GM21737 (cell line): Measurements from ENCODE around the gene CYP1A1.
"Not testable (repeated sequence)": the region's sequence is repeated elsewhere in the genome, so short reads cannot be mapped to it uniquely, and the experiment has no call there.

Experiments used
- ATAC-seq: cut with Tn5 transposase; IDR thresholded peaks from one replicate; pipeline ENCODE4 v1.9.1; 2021; ENCODE audit warnings: mild to moderate bottlenecking, moderate library complexity; ENCODE audit not compliant: unreplicated experiment

CYP1A1 gene

DNA sequence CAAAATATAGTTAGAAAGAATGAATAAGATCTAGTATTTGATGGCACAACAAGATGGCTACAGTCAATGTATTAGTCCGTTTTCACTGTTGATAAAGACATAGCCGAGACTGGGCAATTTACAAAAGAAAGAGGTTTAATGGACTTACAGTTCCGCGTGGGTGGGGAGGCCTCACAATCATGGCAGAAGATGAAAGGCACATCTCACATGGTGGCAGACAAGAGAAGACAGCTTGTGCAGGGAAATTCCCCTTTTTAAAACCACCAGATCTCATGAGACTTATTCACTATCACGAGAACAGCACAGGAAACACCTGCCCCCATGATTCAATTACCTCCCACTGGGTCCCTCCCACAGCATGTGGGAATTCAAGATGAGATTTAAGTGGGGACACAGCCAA, 12.9 kb upstream of the CYP1A1 start:
- ATAC-seq = not testable (repeated sequence)

DNA sequence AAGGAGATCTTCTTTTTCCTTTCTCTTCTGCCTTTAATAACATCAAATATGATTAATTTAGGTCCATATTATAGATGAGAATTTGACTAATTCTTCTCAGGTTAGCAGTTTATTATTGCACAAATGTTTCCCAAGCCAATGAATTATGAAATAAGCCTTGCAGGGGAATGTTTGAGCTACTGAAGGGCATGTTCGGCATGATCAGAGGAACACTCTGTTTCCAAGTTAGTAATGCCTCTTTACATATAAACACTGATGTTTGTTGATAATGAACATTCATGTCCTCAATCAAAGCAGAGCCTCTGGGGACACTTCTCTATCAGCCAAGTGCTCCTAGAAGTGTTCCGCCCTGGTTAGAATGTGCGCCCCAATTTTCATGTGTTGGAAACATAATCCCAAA, 10.0 kb upstream of the CYP1A1 start:
- ATAC-seq = no peak

DNA sequence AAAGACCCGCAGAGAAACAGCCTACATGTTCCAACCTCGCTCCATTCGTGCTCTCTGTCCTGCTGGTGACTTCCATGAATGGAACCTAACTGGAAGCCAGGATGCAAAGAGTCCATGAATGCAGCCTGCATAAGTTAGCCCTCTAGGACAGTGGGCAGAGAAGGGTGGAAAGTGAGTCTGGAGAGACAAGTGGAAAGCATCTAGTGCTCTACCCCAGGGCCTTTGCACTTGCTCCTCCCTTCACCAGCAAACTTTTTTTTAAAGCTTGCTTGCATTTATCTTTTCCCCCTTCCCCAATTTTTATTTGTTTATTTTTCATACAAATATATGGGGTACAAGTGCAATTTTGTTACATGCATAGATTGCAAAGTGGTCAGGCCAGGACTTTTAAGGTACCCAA, 7.9 kb upstream of the CYP1A1 start:
- ATAC-seq = no peak

DNA sequence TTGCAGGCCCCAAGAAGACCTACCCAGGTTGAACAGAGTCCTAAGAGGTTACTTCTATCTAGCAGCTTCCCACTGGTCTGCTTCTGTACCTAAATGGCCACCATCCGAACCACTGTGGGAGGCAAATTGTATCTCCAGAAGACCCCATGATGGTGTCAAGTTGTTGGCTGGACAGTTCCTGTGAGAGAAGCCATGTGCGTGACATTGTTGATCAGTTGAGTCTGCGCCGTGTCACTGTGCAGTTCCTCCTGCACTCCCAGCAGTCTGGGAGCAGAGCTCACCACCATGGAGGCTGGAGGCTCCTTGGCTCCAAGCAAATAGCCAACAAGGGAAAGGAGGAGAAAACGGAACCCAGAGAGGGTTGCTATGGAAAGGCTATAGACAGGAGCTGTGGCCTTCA, 7.5 kb upstream of the CYP1A1 start:
- ATAC-seq = no peak

DNA sequence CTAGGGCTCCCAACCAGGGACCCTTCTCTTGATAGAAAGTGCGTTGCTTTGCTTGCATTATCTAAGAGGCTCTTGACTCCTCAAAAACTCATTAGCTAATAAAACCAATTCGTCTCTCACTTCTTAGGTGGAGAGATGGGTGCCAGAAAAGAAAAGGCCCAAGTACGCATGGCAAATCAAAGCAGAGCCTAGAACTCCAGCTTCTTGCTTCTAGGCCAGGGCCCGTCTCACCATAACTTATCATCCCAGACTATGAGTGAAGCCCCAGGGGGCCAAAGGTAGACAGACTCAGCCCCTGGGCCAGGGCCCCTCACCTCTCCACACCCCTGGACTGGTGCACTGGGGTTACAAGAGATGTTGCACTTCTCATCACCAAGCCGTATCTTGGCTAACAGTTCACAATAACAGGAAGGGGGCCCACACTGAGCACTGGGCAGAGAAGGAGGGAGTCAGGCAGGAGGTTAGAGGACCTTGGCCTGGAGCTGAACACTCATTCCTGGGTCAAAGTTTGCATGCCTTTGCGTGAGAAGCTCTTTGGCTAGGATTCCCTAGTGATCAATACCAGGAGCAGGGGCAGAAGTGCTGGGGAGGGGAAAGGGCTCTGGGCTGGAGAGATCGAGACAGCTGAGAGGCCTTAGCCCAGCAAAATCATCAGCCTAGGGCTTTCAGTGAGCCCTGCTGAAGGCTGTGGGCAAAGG, 5.4 kb upstream of the CYP1A1 start:
- ATAC-seq = no peak

DNA sequence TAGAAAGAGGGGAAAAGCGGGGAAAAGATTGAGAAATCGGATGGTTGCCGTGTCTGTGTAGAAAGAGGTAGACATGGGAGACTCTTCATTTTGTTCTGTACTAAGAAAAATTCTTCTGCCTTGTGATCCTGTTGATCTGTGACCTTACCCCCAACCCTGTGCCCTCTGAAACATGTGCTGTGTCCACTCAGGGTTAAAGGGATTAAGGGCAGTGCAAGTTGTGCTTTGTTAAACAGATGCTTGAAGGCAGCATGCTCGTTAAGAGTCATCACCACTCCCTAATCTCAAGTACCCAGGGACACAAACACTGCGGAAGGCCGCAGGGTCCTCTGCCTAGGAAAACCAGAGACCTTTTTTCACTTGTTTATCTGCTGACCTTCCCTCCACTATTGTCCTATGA, 4.0 kb upstream of the CYP1A1 start:
- ATAC-seq = not testable (repeated sequence)

DNA sequence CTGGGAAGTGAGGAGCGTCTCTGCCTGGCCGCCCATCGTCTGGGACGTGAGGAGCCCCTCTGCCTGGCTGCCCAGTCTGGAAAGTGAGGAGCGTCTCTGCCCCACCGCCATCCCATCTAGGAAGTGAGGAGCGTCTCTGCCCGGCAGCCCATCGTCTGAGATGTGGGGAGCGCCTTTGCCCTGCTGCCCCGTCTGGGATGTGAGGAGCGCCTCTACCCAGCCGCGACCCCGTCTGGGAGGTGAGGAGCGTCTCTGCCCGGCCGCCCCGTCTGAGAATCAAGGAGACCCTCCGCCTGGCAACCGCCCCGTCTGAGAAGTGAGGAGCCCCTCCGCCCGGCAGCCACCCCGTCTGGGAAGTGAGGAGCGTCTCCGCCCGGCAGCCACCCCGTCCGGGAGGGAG, 3.4 kb upstream of the CYP1A1 start:
- ATAC-seq = not testable (repeated sequence)

DNA sequence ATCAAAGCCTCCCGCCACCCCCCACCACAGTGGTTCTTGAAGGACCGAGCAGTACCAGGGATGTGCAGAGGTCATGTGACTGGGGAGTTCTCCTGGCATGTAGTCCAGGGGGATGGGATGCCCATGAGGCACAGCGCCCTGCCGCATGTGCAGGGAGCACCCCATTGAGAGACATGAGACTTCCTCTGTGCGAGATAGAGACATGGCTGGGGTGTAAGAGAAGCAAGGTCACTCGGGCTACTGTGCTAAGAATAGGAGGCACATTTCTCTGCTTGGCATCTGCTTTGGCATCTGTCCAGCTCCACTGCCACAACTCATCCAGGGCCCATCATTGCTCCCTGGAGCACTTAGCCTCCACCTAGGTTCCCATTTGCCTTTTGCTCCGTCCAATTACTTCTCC, 2.4 kb upstream of the CYP1A1 start:
- ATAC-seq = no peak

DNA sequence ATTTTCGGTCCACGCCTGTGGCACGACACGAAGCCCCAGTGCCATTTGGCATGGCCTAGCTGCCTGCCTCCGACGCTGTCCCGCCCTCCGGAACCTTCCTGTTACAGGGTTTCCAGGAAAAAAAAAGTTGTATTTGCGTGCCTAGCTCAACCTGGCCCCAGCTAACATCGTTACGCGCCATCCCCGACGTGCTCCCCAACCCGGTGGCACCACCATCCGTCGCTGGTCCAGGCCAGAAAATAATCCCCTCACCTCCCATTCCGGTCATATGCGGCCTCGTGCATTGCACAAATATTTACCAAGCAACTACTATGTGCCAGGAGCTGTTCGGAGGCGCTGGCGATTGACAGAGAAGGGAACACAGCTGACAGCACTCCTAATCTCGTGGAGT, 1.4 kb upstream of the CYP1A1 start:
- ATAC-seq = no peak

DNA sequence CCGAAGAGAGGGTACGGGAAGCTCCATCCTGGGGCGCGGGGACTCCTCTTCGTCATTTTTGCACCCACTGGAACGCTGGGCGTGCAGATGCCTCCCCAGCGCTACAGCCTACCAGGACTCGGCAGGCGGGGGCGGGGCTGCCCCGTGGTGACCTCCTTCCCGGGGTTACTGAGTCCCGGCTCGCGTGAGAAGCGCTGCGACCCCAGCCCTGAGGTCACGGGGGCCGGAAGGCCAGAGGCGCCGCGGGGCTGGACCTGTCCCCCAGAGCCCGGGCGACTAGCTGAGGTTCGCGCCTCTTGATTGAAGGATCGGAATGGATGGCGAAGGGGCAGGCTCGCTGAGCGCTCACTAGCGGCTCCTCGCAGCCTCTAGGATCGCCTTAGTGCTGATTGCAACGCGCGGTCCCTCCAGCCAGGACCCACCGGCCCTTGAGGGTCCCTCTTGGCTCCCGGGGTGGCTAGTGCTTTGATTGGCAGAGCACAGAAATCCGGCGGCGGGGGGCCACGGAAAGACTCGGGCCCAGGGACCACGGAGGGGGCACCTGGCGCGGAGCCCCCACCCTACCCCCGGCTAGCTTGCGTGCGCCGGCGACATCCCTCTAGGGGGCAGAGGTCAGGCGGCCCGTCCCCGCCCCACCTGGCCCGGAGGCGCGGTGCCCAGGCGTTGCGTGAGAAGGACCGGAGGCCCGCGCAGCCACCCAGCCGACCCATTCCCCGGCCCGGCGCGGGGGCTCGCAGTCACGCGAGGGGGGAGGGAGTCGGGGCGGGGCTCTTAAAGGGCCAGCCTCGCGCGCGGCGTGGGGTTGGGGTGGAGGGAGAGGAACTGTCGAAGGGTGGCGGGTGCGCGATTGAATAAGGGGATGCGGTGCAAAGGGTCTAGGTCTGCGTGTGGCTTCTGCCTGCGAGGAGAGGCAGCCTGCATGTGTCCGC, 781 bp upstream of the CYP1A1 start:
- ATAC-seq = no peak

DNA sequence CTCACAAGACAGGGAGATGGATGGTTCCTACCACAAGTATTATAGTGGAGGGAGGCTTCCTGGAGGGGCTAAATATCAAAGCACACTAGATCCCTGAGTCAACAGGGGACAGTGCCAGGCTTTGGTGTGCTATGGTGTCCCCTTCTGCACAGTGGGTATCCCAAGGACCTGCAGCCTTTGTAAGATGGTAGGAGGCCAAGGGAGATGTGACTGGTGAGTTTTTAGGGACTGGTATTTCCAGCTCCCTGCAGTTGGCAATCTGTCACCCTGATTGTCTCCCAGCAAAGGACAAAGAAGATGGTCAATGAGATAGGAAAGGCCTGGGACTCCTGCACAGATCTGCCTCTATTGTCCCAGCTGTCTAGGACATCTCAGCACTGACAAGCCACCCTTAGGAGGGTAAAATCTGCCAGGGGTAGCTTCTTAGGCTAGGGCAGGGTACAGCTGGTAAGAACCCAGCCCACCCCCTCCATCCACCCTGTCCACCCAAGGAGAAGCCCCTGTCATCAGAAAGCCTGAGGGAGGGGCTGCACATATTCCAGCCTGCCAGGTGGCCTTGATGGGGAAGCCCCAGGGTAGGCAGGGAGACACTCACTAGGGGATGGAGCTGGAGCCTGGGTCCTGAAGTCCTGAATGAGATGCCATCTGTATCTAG, 631 bp downstream of the CYP1A1 start:
- ATAC-seq = no peak

DNA sequence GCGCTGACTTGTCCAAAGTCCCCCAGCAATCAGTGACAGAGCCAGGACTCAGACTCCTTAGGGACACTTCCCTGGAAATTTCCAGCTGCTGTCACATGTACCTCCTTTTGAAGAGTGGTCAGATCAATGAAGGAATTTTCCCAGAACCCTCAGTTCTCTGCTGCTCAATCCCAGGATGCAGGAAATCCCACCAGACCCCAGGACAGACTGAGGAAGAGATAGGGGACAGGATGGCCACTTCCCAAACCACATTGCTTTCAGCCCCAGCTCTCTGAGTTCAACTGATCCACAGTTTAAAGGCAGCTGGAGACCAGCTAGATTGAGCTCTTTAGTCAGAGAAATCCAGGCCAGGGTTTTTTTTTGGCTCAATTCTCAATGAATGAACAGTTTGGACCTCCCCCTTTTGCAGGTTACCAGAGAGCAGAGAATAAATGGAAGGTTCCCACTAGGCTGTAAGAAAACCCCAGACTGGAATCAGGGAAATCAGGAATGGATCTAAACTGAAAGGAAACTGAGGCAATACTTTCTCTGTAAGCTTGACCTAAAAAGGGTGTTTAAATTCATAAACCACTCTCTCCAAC, 1.5 kb downstream of the CYP1A1 start:
- ATAC-seq = no peak

DNA sequence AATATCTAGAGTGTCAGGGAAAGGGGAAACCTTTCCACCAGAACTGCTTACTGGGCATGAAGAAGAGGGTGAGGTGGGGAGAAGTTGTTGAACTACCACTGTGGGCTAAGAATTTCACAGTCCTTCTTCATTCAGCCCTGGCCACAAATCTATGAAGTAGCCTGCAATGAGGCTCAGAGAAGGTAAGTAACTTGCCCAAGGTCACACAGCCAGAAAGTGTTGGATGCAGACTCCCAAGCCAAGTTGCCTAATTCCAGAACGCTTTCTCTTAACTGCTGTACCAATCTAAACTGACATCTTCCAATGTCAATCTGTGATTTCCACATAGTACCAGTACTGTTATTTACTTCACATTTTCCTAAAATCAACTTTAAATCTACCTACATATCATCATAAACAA, 2.1 kb downstream of the CYP1A1 start:
- ATAC-seq = no peak

DNA sequence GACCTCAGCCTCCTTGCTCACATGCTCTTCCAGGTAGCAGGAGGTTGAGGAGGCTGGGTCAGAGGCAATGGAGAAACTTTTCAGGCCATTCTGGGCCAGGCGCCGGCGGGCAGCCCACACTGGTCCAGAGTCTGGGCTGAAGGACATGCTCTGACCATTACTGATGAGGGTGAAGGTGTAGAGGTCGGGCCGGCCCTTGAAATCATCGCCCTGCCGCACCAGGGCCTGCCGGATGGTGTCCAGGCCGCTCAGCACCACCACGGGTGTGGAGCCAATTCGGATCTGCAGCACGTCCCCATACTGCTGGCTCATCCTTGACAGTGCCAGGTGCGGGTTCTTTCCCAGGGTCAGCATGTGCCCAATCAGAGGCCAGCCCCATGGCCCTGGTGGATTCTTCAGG, 2.7 kb downstream of the CYP1A1 start:
- no peak for ATAC-seq

DNA sequence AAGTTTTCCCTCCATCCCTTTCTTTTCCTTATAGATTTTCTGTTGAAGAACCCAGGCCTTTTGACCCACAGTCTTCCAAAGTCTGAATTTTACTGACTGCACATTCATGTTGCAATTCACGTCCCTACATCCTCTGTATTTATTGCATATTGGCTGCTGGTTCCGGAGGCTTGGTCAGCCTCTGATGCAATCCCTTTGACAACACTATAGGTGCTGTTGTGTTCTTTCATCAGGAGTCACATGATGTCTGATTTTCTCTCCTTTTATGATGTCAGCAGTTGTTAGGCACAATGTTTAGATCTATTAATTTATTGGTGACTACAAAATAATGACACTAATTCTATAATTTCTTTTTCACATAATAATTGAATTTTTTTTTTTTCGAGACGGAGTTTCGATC, 8.7 kb downstream of the CYP1A1 start:
- no peak for ATAC-seq

DNA sequence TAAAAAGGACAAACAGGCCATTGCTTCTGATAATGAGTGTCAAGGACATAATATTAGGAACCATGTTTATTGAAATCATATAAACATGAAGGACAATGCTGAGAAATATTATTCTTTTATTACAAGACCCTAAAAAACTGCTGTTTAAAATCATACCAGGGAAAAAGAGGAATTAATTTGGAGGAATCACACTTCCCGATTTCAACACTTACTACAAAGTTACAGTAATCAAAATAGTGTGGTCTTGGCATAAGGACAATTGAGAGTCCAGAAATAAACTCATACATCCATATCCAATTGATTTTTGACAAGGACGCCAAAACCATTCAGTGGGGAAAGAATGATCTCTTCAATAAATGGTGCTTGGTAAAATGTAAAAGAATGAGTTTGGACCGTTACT, 13.0 kb downstream of the CYP1A1 start:
- no peak for ATAC-seq

DNA sequence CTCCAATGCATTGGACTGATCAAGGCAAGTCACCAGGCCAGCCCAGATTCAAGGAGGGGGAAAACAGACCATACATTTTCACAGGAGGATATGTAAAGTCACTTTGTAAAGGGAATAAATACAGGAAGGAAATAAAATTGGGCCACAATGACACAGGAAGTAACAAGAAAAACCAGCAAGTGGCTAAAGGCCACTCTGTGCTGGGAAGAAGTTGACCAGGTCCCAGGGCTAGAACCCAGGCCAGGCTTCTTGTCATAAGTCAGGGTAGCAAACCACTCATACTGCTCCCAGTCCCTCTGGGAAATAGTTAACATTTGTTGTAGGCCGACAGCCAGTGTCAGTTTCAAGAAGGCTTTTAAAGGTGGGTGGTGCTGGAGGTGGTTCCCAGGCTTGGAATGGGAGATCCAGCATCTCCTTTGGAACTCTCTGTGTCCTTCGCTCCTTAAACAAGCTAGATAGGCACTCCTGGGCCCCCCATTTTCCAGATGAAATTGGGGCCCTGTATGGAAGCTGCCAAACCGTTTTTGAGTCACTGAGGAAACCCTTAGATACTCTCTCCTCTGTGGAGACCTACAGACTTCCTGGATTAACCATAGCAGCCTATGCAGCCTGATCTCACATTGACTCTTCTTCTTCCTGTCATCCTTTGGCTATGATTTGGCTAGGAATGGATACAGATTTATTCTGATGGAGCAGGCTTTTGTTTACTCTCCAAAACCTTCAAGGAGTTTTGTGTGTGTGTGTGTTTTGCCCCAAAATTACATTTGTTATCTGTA, 14.8 kb downstream of the CYP1A1 start:
- no peak for ATAC-seq

DNA sequence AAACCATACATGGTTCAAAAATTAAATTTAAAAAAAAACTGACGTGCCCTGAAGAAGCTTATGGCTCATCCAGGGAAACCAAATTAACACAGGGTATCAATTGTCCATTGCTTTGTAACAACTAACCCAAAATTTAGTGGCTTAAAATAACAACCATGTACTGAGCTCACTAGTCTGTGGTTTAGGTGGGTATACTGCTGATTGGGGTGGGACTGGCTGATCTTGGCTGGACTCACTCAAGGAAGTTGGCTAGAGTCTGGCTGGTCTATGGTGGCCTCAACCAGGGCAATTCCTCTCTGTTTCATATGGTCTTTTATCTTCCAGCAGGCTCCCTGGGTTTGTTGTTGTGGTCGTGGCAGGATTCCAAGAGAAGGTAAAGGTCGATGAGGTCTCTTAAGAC, 15.4 kb downstream of the CYP1A1 start:
- ATAC-seq = no peak

DNA sequence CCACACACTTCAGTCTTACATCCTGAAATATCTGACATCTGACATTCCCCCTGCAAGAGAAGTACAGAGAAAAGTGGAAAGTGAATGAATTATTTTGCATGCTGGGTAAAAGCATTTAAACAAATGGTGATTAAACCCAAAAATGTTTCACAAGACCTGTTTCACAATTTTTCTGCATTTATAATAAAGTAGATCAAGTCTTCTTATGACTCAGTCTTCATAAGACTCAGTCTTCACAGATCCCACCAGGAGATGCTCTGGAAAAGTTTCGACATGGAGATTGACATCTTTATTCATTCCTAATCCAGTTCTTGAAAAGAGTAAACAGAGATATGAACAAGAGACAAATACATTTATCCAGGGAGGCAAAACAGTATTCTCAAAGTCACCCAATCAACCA, 16.3 kb downstream of the CYP1A1 start:
- ATAC-seq = no peak

DNA sequence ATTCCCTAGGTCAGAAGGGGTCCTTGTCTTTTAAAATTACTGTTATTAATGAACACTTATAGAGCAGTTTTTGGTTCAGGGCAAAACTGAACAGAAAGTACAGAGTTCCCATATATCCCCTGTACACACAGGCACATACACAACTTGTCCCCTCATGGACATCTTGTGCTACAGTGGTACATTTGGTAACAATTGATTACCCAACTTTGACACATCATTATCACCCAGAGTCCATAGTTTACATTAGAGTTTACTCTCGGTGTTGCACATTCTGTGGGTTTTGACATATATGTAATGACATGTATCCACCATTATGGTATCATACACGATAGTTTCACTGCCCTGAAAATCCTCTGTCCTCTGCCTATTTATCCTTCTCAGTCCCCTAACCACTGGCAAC, 28.5 kb downstream of the CYP1A1 start:
- ATAC-seq = no peak

DNA sequence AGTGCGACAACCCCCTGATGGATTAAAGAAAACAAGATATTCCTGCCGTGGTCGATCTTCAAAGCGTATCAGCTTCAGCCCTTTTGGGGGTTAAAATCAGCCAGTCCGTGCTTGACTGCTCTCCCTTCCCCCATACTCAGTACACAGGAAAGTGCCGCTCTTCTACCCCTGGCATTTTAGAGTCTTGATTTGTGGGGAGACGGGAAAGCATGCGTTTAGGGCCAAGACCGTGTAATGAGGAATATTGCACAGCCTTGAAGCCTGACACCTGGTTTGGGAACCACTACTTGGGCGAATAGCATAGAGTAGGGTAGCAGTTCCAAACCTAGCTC, 29.0 kb downstream of the CYP1A1 start:
- ATAC-seq = no peak
